Hepatocyte (in vitro differentiated cells): ENCODE data around the gene KIAA1549. TPM values are rescaled to one million over a fixed set of nuclear protein-coding genes. Genes with fewer than 3 reads are reported as not detected.

Experiments used
- DNase-seq: peaks from one replicate; pipeline ENCODE4 v3.0.0-alpha.2; 2016; ENCODE audit warnings: low spot score
- H2AFZ ChIP-seq: fragments of 200-600 bp; sonication (generic); 2 replicates; pipeline ENCODE4 v1.6.0; 2016; ENCODE audit warnings: antibody characterized with exemption, mild to moderate bottlenecking
- H3K27ac ChIP-seq: fragments of 200-600 bp; sonication (generic); 2 replicates; pipeline ENCODE4 v1.5.1; 2016; ENCODE audit warnings: mild to moderate bottlenecking
- H3K27me3 ChIP-seq: fragments of 200-600 bp; sonication (generic); 2 replicates; pipeline ENCODE4 v1.6.1; 2016
- H3K36me3 ChIP-seq: fragments of 200-600 bp; sonication (generic); replicated peaks from 2 replicates; pipeline ENCODE4 v1.5.1; 2016; ENCODE audit warnings: low read depth; ENCODE audit not compliant: insufficient read depth
- H3K4me1 ChIP-seq: fragments of 200-600 bp; sonication (generic); 2 replicates; pipeline ENCODE4 v1.5.1; 2016; ENCODE audit warnings: mild to moderate bottlenecking, moderate library complexity; ENCODE audit not compliant: insufficient read depth
- H3K4me2 ChIP-seq: fragments of 200-600 bp; sonication (generic); 2 replicates; pipeline ENCODE4 v1.6.0; 2016
- H3K4me3 ChIP-seq: fragments of 200-600 bp; sonication (generic); 2 replicates; pipeline ENCODE4 v1.5.1; 2016; ENCODE audit warnings: mild to moderate bottlenecking
- H3K79me2 ChIP-seq: fragments of 200-600 bp; sonication (generic); 2 replicates; pipeline ENCODE4 v1.6.0; 2017; ENCODE audit warnings: mild to moderate bottlenecking
- H3K9me2 ChIP-seq: fragments of 200-600 bp; sonication (generic); replicated peaks from 2 replicates; pipeline ENCODE4 v1.6.0; 2017; ENCODE audit warnings: mild to moderate bottlenecking; ENCODE audit not compliant: insufficient read depth
- H3K9me3 ChIP-seq: fragments of 200-600 bp; sonication (generic); 2 replicates; pipeline ENCODE4 v1.5.1; 2016; ENCODE audit warnings: low read depth, mild to moderate bottlenecking
- H4K20me1 ChIP-seq: fragments of 200-600 bp; sonication (generic); 2 replicates; pipeline ENCODE4 v1.6.0; 2016; ENCODE audit warnings: mild to moderate bottlenecking; ENCODE audit not compliant: insufficient read depth, poor library complexity, severe bottlenecking
- CTCF ChIP-seq: fragments of 200-600 bp; sonication (generic); IDR thresholded peaks from 2 replicates; pipeline ENCODE4 v1.5.1; 2016; ENCODE audit warnings: antibody characterized with exemption, mild to moderate bottlenecking; ENCODE audit not compliant: poor library complexity
- EZH2 ChIP-seq: fragments of 200-600 bp; sonication (generic); IDR thresholded peaks from 2 replicates; pipeline ENCODE4 v1.6.1; 2016; ENCODE audit warnings: antibody characterized with exemption, mild to moderate bottlenecking, borderline replicate concordance
- EZH2phosphoT487 ChIP-seq: fragments of 200-600 bp; sonication (generic); IDR thresholded peaks from one replicate; pipeline ENCODE4 v1.6.1; 2018; ENCODE audit warnings: antibody characterized with exemption, mild to moderate bottlenecking, low read depth, moderate library complexity; ENCODE audit not compliant: unreplicated experiment, severe bottlenecking
- WGBS: methylation state at CpG from one replicate; pipeline ENCODE4 v1.1.6; 2016; ENCODE audit warnings: low lambda C conversion rate; ENCODE audit errors: missing lambda C conversion rate; 5-methylcytosine and 5-hydroxymethylcytosine counted together
- polyA plus RNA-seq: library from polyadenylated mRNA; unstranded; fragments of >200 nt; fragmentation: Nextera tagmentation; extraction: Ambion mirVana; gene quantifications from 2 replicates; pipeline ENCODE4 v1.2.1, GENCODE V29; 2016
- total RNA-seq: library from RNA; depleted of rRNA; stranded (reverse); fragments of >200 nt; gene quantifications from 2 replicates; pipeline ENCODE4 v1.2.3, GENCODE V29; 2014

KIAA1549 gene
- total and polyA plus RNA-seq, 2 experiments from 2014 or later = 3.4 to 7.3 TPM

- 50% methylated on average over 5 of the region's 5 CpGs for WGBS
- Histone ChIP-seq H3K27me3 (no peaks in the 10 kb centered on the region), H2AFZ (no peak overlapping the region)
These were observed 107.8 kb downstream of the KIAA1549 start for GRCh38 chr7:138873220-138873892.

GRCh38 chr7:138872576-138872975 lies 108.6 kb downstream of the KIAA1549 start:
- TF ChIP-seq EZH2 (no peak), CTCF (no peak), EZH2phosphoT487 (no peak)
- H3K4me2 ChIP-seq = no peak overlapping the region

More at GRCh38 chr7:138873220-138873892, 107.8 kb downstream of the KIAA1549 start:
- no peak overlapping the region for H3K27ac ChIP-seq
- H3K9me2 ChIP-seq = no peaks in the 10 kb centered on the region
- no peaks in the 10 kb centered on the region for H3K79me2 ChIP-seq
- no peak overlapping the region for H3K4me2 ChIP-seq
- no peak for DNase-seq
- H3K36me3 ChIP-seq = no peaks in the 10 kb centered on the region
- no peaks in the 10 kb centered on the region for H3K9me3 ChIP-seq
- TF ChIP-seq EZH2phosphoT487 = no peak
- TF ChIP-seq EZH2 = no peak
- TF ChIP-seq CTCF = no peak
- H3K4me3 ChIP-seq = no peak overlapping the region
- no peaks in the 10 kb centered on the region for H4K20me1 ChIP-seq
- H3K4me1 ChIP-seq = peaks cover 4% of the 10 kb centered on the region

GRCh38 chr7:138871814-138872090 lies 109.4 kb downstream of the KIAA1549 start:
- H3K4me3 ChIP-seq = no peak overlapping the region
- H3K4me1 ChIP-seq = no peaks in the 10 kb centered on the region
- H4K20me1 ChIP-seq = no peaks in the 10 kb centered on the region
- no peaks in the 10 kb centered on the region for H3K9me2 ChIP-seq
- DNase-seq = no peak
- no peaks in the 10 kb centered on the region for H3K27me3 ChIP-seq
- no peaks in the 10 kb centered on the region for H3K36me3 ChIP-seq
- no peaks in the 10 kb centered on the region for H3K79me2 ChIP-seq
- no peak overlapping the region for H3K4me2 ChIP-seq
- no peaks in the 10 kb centered on the region for H3K9me3 ChIP-seq
- no peak for TF ChIP-seq EZH2
- no peak for TF ChIP-seq EZH2phosphoT487
- TF ChIP-seq CTCF = no peak
- H3K27ac ChIP-seq = no peak overlapping the region
- no peak overlapping the region for H2AFZ ChIP-seq
- 96% methylated on average over 5 of the region's 5 CpGs for whole genome bisulfite sequencing

More at GRCh38 chr7:138872576-138872975, 108.6 kb downstream of the KIAA1549 start:
- Histone ChIP-seq H3K27ac (no peak overlapping the region), H2AFZ (no peak overlapping the region), H4K20me1 (no peaks in the 10 kb centered on the region), H3K9me3 (no peaks in the 10 kb centered on the region), H3K4me3 (no peak overlapping the region), H3K4me1 (no peaks in the 10 kb centered on the region), H3K36me3 (no peaks in the 10 kb centered on the region), H3K9me2 (no peaks in the 10 kb centered on the region), H3K79me2 (no peaks in the 10 kb centered on the region), H3K27me3 (no peaks in the 10 kb centered on the region)
- no peak for DNase-seq
- 89% methylated on average over 4 of the region's 4 CpGs for WGBS
